Dermis blood vessel endothelial cell (primary cell): ENCODE results near the gene PCDH9. TPM values are rescaled to one million over a fixed set of nuclear protein-coding genes. Genes with fewer than 3 reads are reported as not detected.
"Not testable (repeated sequence)": the region's sequence is repeated elsewhere in the genome, so short reads cannot be mapped to it uniquely, and the experiment has no call there.

Experiments
- DNase-seq: peaks from one replicate; pipeline ENCODE4 v3.0.0; 2010
- total RNA-seq: library from RNA; depleted of rRNA; stranded (reverse); fragments of >200 nt; gene quantifications from 2 replicates; pipeline ENCODE4 v1.2.3, GENCODE V29; 2014

Gene PCDH9
- total RNA-seq, 1 donor from 2014 or later = 0.68 TPM

- DNase-seq = no peak
Measured at GRCh38 chr13:66639044-66639443, 591.1 kb downstream of the PCDH9 start.

- peak; percentile 91 for DNase-seq
Measured at GRCh38 chr13:66635526-66635925, 594.6 kb downstream of the PCDH9 start.

GRCh38 chr13:66634384-66634783 lies 595.8 kb downstream of the PCDH9 start:
- DNase-seq = no peak

GRCh38 chr13:66627512-66627911 lies 602.6 kb downstream of the PCDH9 start:
- no peak for DNase-seq

- DNase-seq = no peak
Measured at GRCh38 chr13:66624302-66624701, 605.8 kb downstream of the PCDH9 start.

GRCh38 chr13:66623129-66623820 lies 606.9 kb downstream of the PCDH9 start:
- DNase-seq = no peak

GRCh38 chr13:66621906-66622447 lies 608.2 kb downstream of the PCDH9 start:
- DNase-seq = not testable (repeated sequence)

GRCh38 chr13:66618702-66619101 lies 611.4 kb downstream of the PCDH9 start:
- peak; percentile 69 for DNase-seq

GRCh38 chr13:66617786-66618185 lies 612.4 kb downstream of the PCDH9 start:
- DNase-seq = no peak

- no peak for DNase-seq
Measured at GRCh38 chr13:66612983-66613382, 617.2 kb downstream of the PCDH9 start.

- DNase-seq = no peak
Measured at GRCh38 chr13:66586489-66586888, 643.6 kb downstream of the PCDH9 start.

GRCh38 chr13:66585669-66586203 lies 644.4 kb downstream of the PCDH9 start:
- no peak for DNase-seq

- no peak for DNase-seq
Measured at GRCh38 chr13:66581675-66582074, 648.5 kb downstream of the PCDH9 start.

- no peak for DNase-seq
Measured at GRCh38 chr13:66578305-66578704, 651.8 kb downstream of the PCDH9 start.

GRCh38 chr13:66577358-66577757 lies 652.8 kb downstream of the PCDH9 start:
- no peak for DNase-seq

- no peak for DNase-seq
Measured at GRCh38 chr13:66576381-66576780, 653.8 kb downstream of the PCDH9 start.

- no peak for DNase-seq
Measured at GRCh38 chr13:66574606-66575005, 655.5 kb downstream of the PCDH9 start.

- DNase-seq = no peak
Measured at GRCh38 chr13:66567899-66568612, 662.1 kb downstream of the PCDH9 start.

- DNase-seq = no peak
Measured at GRCh38 chr13:66565279-66565678, 664.9 kb downstream of the PCDH9 start.

- no peak for DNase-seq
Measured at GRCh38 chr13:66563076-66563475, 667.1 kb downstream of the PCDH9 start.

GRCh38 chr13:66562054-66562453 lies 668.1 kb downstream of the PCDH9 start:
- DNase-seq = no peak

- DNase-seq = no peak
Measured at GRCh38 chr13:66560991-66561390, 669.1 kb downstream of the PCDH9 start.

- DNase-seq = no peak
Measured at GRCh38 chr13:66560189-66560588, 669.9 kb downstream of the PCDH9 start.

- no peak for DNase-seq
Measured at GRCh38 chr13:66559093-66559492, 671.0 kb downstream of the PCDH9 start.
